ENCODE measurements around the gene GCH1.

GRCh38 chr14:54794796-54795195 lies 107.8 kb downstream of the GCH1 start:
- no peak for TF ChIP-seq CTCF (IDR thresholded peaks at IDR 0.05)
- no peak for TF ChIP-seq EP300 (IDR thresholded peaks at IDR 0.05)
- TF ChIP-seq POLR2A (IDR thresholded peaks at IDR 0.05): no peak

All from tibial nerve (tissue), 4 donors.